Measurements from ENCODE around the gene DGKG.

DNA sequence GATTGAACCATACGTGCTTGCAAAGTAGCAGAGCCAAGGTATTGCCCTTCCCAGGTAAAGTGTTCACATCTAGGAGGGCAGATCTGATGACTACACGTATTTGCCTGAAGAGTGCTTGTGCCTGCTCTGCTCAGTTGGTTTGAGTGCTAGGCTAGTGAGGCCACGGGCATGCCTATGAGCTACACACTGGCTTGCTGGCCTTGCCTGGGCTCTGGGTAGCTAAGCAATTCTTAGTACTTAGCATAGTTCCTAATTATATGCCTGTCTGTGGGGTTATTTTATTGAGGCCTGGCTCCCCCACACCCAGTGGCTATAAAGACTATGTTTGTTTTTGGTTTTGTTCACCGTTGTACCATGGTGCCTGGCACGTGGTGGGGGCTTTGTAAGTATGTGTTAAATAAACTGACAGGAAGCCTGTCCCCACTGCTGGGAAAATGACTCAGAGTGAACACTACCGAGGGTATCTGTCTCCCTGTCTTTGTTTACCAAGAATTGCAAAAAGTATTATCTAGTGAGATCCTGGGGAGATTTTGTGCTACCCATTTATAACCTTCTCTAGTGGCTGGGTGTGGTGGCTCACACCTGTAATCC is 181.0 kb downstream of the DGKG start:
- TF ChIP-seq, protein P1, sequence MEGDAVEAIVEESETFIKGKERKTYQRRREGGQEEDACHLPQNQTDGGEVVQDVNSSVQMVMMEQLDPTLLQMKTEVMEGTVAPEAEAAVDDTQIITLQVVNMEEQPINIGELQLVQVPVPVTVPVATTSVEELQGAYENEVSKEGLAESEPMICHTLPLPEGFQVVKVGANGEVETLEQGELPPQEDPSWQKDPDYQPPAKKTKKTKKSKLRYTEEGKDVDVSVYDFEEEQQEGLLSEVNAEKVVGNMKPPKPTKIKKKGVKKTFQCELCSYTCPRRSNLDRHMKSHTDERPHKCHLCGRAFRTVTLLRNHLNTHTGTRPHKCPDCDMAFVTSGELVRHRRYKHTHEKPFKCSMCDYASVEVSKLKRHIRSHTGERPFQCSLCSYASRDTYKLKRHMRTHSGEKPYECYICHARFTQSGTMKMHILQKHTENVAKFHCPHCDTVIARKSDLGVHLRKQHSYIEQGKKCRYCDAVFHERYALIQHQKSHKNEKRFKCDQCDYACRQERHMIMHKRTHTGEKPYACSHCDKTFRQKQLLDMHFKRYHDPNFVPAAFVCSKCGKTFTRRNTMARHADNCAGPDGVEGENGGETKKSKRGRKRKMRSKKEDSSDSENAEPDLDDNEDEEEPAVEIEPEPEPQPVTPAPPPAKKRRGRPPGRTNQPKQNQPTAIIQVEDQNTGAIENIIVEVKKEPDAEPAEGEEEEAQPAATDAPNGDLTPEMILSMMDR (IDR thresholded peaks at IDR 0.05): no peak
- no peak for TF ChIP-seq POLR2AphosphoS5 (IDR thresholded peaks at IDR 0.05; ENCODE audit: low read depth, low read length)
- TF ChIP-seq TEAD4 (IDR thresholded peaks at IDR 0.05; ENCODE audit: borderline replicate concordance, insufficient read depth): no peak
